NCI-H524 (cell line): ENCODE data around the gene ICOS.
"Not testable (repeated sequence)": the region's sequence is repeated elsewhere in the genome, so short reads cannot be mapped to it uniquely, and the experiment has no call there.

Experiments used
- DNase-seq, 2 experiments: peaks; one replicate each; lab custom pipeline; 2025; lab: John Stamatoyannopoulos, UW

The ICOS gene

DNA sequence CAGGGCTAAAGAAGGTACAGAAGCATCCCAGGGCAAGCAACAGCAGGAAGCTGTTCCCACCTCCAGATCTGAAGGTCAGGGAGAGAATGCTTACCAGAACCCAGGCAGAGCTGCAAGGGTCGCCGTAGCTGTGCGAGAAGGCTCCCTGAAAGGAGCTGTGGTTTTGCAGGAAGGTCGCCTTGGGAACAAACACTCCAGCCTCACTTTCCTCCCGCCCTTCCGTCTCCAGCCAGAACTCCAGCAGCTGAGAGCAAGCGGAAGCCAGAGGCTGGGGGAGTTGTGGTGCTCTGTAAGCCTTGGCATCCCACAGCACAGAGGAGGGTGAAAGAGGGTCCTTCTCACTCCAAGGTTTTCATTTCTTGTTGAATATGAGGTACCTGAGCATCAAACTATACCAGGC is 18.3 kb upstream of the ICOS start:
- DNase-seq, result no peak

DNA sequence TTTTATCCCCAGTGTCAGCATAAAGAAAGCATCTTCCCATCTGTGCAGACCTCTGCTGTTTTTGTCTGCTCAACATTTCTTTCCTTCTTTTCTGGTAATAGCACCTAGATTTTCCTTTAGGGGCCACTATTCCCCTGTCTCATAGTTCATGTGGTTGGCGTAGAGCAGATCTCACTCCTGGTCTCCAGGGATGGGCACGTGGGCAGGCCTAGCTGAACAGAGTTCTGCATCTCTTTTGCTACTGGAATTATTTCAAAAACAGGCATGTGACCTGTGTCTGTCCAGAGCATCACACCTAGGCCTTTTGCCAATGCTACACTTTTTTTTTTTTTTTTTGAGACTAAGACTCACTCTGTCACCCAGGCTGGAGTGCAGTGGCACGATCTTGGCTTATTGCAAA is 17.7 kb upstream of the ICOS start:
- no peak for DNase-seq

DNA sequence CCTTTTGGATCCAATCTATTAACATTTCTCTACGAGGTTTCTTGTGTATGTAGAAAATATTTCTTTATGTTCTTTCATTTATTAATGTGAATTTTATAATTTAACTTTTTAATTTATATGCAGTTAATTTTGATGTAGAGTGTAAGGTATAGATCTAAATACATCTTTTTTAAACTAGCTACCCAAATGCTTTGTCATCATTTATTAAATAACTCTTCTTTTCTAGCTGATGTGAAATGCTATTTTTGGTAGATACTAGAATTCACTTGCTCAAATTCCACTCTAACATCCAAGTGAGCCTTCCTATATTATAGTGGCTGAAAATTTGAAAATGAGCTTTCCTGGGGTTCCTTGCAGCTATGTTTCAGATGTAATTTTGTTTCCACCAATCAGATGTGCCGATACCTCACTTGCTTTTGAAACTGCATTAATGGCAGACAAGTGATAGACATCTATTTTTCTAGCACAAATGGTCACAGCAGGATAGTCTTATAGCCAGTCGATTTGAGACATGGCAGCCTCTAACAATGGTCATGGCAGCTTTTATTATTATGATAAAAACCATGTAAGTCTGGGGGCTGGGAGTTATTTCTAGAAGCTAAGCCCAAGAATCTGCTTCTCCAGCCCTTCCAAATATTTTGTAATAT is 10.9 kb upstream of the ICOS start:
- DNase-seq, result no peak

DNA sequence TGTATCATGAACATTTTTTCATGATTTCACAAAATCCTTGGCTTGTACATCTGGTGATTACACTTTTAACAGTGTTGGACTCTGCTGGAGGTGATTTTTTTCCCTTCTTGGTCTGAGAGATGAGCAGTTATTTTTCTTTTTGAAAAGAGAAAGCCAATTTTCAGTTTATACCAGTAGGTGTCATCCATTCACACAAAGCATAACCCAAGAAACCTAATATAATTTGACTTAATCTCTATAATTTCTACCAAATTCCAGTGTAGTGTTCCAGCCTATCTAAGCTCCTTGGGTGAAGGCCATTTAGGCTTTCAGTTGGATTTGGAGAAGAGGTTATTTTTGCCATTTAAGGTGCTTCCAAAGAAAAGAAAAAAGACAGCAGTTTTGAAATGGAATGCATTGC is 7.7 kb upstream of the ICOS start:
- DNase-seq, result peak in 1 of 2 experiments; percentile 24

DNA sequence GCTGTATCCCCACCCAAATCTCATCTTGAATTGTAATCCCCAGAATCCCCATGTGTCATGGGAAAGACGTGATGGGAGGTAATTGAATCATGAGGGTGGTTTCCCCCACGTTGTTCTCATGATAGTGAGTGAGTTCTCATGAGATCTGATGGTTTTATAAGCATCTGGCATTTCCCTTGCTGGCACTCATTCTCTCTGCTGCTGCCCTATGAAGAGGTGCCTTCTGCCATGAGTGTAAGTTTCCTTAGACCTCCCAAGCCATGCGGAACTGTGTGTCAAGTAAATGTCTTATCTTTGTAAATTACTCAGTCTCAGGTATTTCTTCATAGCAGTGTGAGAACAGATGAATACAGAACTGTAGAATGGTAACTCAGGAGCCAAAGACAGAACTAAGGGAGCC is 5.3 kb upstream of the ICOS start:
- not testable (repeated sequence) for DNase-seq

DNA sequence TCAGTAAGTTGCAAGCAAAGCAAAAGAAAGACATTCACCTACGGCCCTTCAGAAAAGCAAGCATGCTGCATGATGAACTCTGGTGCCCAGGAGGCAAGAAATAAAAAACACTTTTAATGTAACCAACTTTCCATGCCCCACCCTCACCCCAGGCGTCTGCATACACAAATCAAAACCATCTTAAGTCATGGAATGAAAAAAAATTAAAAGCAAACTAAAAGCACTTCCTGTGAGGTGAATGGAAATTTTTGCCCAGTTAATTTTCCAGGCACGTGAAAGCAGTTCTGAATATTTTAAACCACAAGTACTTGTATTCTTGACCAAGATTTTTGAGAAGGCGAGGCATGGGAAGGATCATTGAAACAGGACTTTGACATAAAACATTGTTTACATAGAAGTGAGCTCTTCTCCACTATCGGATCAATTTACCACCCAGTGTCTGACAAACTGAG is 2.5 kb upstream of the ICOS start:
- no peak for DNase-seq

DNA sequence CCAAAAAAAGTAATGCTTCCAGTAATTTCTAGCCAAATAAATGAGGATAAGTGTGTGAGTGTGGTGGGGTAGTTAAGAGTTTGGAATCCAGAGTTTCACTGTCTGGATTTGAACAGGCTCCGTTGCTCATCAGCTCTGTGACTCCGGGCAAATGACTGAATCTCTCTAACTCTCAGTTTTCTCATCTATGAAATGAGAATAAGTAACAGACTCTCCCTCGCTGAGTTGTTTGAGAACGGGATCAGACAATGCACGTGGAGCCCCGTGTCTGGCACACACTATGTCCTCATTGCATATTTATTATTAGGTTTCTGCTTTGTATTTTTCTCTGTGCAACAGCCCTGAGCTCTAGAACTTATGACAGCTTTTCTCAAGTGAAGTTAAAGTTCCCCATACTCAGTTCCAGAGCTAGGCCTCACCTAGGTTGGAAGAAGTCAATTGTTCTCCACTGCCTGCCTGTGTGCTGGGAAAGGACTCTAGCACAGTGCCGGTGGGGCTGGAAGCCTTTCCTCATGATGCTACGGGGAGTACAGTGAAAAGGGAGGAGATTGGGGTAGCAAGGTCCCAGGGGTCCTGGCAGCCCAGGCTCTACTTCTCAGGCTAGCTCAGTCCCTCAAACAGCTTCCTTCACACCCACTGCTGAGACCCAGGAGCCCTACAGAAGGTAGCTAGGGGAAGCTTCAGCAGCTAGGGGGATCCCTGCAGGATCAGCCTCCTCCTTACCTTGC is 1.7 kb upstream of the ICOS start:
- no peak for DNase-seq

DNA sequence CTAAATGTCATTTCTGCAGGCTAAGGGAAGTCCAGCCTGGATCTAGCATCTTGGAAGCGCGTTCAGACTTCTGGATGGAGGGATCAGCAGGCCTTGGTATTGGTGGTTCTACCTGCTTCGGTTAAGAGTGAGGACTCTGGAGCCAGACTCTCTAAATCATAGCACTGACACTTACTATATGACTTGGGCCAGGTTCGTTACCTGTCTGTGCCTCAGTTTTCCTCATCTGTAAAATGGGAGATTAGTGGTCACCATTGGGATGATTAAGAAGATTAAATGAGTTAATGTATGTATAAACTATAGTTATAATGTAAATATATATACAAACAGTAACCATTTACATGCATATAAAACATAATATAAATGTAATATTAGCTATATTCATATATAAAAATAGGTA is 995 bp upstream of the ICOS start:
- no peak for DNase-seq

DNA sequence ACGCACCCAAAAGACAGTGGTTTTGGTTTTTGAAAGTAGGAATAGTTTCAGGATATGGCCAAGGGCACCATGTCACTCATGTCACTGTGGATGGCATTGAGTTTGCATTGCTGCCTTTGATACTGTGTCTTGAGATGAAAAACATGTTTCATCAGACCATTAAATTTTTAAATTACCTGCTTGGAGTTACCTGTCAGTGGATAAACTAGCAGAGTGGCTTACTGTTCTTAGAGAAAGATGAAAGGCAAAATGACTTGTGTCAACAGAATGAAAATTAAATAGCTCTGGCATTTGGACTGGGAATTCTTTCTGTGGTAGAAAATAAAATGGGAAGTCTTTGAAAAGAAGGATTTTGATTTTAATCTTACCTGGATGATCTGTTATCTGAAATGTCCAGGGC is 386 bp downstream of the ICOS start:
- DNase-seq, result no peak

DNA sequence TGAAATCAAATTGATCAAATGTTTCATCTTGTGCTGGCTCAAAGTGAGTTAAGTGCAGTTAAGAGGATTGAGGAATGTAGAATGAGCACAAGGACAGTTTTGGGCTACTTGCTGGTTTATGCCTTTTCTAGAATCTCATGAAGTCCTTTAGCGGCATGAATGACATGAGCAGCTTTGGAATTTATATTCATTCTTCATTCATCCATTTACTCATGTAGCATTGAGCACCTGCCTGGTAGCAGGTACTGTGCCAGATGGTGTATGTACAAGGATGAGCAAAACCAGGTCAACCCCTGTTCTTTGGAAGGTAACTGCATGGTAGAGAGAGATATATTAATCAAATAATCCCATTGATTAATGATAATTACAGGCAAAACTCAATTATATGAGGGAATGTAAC is 1.2 kb downstream of the ICOS start:
- no peak for DNase-seq

DNA sequence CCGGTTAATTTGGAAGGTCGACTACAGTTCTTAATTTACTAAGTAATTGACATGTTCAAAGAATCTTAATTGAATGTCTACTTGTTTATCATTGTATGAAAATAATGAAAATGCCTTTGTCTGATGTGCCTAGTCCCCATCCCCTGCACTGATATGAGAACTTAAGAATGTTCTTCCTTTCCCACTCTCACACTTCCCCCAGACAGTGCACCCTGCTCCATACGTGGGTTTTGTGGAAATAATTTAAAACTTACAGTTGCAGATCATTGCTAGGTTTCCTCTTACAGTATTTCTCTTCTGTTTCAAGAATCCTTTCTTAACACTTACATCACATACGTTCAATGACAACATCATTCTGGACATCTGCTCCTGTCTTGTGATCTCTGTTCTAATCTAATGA is 3.5 kb downstream of the ICOS start:
- no peak for DNase-seq

DNA sequence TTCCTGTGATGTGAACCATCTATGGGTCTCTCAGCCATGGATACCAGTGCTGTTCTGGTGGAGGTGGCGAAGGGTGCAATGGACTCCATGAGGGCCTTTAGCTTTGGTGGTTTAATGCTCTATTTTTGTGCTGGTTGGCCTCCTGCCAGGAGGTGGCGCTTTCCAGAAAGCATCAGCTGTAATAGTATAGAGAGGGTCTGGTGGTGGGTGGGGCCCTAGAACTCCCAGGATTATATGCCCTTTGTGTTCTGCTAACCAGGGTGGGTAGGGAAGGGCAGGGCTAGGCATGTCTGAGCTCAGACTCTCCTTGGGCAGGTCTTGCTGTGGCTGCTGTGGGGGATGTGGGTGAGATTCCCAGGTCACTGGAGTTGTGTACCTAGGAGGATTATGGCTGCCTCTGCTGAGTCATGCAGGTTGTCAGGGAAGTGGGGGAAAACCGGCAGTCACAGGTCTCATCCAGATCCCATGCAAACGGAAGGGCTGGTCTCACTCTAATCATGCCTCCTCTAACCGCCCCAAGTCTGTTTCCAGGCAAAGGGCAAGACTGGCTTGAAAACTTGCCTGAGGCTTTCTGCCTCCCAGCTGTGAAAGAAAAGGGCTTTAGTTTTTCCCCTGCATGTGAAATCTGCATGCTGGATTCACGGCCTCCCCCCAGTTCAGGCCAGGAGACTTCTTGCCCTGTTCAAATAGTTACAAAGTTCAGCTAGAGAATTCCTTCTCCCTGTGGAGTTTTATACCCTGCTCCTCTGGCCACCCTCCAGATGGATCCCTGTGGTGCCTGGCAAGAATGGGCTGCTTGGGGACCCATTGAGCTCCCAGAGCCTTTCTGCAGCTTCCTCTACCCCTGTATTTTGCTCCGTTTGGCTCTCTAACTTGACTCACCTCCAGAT is 7.2 kb downstream of the ICOS start:
- DNase-seq, result not testable (repeated sequence)

DNA sequence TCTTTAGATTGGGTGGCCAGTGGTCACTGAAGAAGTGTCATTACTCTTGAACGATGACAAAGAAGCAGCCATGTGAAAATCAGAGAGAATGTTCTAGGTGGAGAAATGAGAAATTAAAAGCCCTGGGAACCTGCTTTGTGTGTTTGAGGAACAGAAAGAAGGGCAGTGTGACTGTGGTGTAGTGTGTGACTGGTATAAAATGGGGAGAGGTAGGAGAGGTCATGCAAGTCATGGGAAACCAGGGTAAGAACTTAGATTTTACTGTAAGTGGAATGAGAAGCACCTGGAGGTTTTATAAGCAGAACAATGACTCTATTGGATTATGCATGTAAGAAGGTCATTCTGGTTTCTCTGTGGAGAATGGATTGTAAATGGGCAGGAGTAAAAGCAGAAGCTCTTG is 12.2 kb downstream of the ICOS start:
- no peak for DNase-seq

DNA sequence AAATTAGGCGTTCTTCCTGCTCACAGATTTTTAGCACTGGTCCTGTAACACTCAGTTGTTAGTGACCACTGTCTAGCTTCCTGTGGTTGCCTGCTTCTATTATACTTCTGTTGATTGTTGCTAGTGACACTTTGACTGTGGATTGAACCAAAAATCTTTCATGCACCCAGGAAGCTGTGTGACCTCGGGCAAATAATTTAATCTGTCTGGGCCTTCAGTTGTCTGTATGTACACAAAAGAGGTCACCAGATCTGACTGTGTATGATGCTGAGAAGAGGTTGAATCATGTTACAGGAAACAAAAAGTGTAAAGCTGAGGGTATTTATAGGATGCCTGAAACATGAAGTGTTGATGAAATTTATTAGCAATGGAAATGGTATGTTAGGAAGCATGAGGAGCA is 12.7 kb downstream of the ICOS start:
- no peak for DNase-seq

DNA sequence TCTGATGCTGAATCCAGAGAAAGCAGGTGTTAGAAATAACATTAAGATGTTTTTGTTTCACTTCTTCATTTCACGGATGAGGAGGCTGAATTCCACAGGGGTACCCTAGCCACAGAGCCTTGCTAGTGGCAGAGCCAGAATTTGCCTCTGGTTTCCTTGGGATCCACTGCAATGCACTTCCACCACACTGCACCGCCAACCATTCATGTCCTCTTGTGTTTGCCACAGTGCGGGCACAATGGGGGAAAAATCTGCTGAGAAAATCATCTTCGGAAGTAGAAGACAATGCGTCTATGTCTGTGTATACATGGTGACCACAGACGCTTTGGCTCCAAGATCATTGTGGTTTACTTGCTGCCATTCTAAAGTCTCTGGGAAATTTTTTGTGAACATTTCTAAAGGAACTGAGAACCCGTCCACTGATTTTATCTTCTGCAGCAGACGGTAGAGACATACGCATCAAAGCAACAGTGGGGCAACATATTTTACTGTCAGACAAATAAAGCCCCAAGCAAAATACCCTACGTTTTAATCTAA is 14.9 kb downstream of the ICOS start:
- DNase-seq, result no peak

DNA sequence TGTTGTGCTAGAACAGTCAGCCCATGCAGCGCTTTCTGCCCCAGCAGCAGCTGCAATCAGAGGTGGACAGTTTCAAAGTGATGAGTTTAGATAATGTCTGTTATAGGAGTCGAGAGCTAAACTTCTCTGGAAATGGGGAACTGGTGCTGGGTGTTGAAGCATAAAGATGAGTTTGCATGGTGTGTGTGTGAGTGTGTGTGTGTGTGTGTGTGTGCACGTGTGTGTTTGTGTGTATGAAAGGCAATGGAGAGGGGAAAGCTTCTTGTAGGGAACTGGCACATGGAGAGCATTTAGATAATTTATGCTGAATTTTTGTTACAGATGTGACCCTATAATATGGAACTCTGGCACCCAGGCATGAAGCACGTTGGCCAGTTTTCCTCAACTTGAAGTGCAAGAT is 22.7 kb downstream of the ICOS start:
- DNase-seq, result no peak

DNA sequence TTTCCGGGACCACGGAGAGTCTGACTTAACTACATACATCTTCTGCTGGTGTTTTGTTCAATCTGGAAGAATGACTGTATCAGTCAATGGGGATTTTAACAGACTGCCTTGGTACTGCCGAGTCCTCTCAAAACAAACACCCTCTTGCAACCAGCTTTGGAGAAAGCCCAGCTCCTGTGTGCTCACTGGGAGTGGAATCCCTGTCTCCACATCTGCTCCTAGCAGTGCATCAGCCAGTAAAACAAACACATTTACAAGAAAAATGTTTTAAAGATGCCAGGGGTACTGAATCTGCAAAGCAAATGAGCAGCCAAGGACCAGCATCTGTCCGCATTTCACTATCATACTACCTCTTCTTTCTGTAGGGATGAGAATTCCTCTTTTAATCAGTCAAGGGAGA is 23.1 kb downstream of the ICOS start:
- no peak for DNase-seq

DNA sequence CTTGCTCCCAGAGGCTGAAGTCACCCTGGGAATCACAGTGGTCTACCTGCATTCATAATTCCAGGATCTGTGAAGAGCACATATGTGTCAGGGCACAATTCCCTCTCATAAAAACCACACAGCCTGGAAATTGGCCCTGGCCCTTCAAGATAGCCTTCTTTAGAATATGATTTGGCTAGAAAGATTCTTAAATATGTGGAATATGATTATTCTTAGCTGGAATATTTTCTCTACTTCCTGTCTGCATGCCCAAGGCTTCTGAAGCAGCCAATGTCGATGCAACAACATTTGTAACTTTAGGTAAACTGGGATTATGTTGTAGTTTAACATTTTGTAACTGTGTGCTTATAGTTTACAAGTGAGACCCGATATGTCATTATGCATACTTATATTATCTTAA is 24.2 kb downstream of the ICOS start:
- no peak for DNase-seq

DNA sequence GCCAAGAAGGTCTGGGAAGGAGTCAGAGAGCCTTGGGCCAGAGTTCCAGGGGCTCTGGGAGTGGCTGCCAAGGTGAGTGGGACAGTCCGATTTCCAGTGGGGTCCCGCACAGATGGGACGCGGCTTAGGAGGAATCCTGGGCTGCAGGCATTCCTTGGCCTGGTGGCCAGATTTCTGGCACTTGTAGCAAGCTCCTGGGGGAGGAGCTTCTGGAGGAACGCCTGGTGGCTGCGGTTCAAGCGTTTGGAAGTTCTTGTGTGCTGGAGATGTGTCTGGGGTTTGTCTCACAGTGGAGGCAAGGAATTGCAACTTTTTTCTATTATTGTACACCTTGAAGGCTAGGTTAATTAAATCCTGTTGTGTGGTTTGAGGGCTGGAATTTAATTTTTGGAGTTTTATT is 28.6 kb downstream of the ICOS start:
- DNase-seq, result not testable (repeated sequence)

DNA sequence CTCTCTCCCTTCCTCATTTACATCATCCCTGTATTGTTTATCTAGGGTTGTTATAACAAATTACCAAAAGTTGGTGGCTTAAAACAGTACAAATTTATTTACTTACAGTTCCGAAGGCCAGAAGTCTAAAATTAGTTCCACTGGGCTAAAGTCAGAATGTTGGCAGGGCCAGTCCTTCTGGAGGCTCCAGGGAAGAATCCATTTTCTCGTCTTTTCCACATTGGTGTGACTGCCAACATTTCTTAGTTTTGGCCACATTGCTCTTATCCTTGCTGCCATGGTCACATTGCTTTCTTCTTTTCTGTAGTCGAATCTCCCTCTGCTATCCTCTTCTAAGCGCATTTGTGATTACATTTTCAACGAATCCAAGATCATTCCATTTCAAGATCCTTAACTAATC is 34.7 kb downstream of the ICOS start:
- DNase-seq, result no peak

DNA sequence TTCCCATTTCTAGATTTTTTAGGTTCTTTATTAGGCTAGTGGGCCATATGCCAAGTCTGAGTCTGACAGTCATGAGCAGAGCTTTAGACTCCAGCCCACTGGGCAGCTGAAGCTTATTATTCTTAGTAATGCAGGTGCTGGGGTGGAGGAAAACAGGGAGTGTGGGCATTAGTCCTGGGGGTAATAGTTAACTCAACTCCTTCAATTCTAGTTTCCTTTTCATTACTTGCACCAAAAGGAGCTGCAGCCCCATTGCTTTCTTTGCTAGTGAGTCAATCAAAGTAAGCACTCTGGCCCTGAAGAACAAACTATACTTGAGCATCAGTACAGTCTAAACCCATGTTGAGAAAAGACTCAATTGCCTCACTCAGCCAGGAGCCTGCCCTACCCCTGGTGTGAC is 35.5 kb downstream of the ICOS start:
- DNase-seq, result no peak

DNA sequence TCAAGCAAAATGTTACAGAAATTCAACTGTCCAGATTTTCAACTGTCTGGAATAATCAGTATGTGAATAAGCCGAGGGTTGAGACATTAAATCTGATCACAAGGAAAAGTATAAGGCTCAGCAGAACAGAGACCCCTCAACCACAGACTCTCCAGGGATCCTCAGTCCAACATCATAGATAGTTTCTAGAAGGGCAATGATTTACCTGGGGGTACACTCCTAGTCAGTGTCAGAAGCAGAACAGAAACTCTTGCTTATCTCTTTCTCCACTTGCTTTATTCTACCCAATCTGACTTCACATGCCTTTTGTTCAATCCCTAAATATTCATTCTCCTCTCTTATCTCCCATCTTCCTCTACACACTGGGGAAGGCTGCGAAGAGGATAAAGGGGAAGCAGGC is 36.4 kb downstream of the ICOS start:
- no peak for DNase-seq

DNA sequence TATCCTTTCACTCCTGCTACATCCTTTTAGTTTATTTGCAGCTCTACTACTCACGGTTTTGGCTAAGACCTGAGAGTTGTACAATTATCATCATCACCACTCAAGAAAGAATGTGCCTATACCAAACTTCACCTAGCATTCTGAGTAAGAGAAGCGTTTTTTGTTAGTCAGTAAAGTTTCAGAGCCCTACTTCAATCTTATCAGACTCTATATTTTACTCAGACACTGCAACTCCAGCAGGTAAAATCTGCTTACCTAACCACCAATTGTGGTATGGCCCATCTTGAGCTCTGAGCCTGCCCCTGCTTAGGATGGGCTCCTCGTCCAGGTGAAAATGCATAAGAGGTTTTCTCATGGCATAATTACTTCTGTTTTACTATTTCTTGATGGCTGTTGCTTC is 37.1 kb downstream of the ICOS start:
- DNase-seq, result no peak
